H1 (cell line): ENCODE results near the gene BCO1.

Experiments
- EZH2 ChIP-seq: fragments of 200-600 bp; sonication (generic); IDR thresholded peaks from 2 replicates; pipeline ENCODE4 v1.7.1; 2012; ENCODE audit warnings: low read depth, mild to moderate bottlenecking, moderate library complexity, low read length, inconsistent platforms; ENCODE audit not compliant: severe bottlenecking
- TBP ChIP-seq: IDR thresholded peaks from 2 replicates; pipeline ENCODE4 v1.6.1; 2011; ENCODE audit warnings: low read depth, low read length, improper control_type of control experiment
- TF ChIP-seq, protein P1 (sequence below), 3 experiments: IDR thresholded peaks; 1 replicate in 2 of 3; 2 replicates in 1 of 3; pipeline versions ENCODE4 v1.5.1 to v1.6.1; 2011; ENCODE audit warnings: low read length in 3 of 3, mild to moderate bottlenecking in 3 of 3, inconsistent platforms in 2 of 3, low read depth in 1 of 3, moderate library complexity in 1 of 3; ENCODE audit not compliant: insufficient read depth in 1 of 3; ENCODE audit errors: control extremely low read depth in 1 of 3

DNA sequence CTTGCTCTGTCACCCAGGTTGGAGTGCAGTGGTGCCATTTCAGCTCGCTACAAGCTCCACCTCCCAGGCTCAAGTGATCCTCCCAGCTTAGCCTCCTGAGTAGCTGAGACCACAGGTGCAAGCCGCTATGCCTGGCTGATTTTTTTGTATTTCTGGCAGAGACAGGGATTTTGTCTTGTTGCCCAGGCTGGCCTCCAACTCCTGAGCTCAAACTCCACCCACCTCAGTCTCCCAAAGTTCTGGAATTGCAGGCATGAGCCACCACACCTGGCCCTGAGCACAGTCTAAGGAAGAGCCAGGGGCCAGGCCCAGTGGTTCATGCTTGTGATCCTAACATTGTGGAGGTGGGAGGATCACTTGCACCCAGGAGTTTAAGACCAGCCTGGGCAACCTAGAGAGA lies 21.8 kb upstream of the BCO1 start:
- TF ChIP-seq, protein P1, sequence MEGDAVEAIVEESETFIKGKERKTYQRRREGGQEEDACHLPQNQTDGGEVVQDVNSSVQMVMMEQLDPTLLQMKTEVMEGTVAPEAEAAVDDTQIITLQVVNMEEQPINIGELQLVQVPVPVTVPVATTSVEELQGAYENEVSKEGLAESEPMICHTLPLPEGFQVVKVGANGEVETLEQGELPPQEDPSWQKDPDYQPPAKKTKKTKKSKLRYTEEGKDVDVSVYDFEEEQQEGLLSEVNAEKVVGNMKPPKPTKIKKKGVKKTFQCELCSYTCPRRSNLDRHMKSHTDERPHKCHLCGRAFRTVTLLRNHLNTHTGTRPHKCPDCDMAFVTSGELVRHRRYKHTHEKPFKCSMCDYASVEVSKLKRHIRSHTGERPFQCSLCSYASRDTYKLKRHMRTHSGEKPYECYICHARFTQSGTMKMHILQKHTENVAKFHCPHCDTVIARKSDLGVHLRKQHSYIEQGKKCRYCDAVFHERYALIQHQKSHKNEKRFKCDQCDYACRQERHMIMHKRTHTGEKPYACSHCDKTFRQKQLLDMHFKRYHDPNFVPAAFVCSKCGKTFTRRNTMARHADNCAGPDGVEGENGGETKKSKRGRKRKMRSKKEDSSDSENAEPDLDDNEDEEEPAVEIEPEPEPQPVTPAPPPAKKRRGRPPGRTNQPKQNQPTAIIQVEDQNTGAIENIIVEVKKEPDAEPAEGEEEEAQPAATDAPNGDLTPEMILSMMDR (IDR thresholded peaks at IDR 0.05; ENCODE audit: control extremely low read depth in 1 of 3, insufficient read depth in 1 of 3, low read depth in 1 of 3, low read length in 3 of 3), result no peak
- no peak for TF ChIP-seq TBP
- no peak for TF ChIP-seq EZH2
